Midbrain (tissue), 1 donor: ENCODE measurements around the gene YY2.
"Not testable (repeated sequence)": the region's sequence is repeated elsewhere in the genome, so short reads cannot be mapped to it uniquely, and the experiment has no call there.

Experiments used
- DNase-seq: peaks from one replicate; lab custom pipeline; 2025; lab: John Stamatoyannopoulos, UW

Gene YY2

DNA sequence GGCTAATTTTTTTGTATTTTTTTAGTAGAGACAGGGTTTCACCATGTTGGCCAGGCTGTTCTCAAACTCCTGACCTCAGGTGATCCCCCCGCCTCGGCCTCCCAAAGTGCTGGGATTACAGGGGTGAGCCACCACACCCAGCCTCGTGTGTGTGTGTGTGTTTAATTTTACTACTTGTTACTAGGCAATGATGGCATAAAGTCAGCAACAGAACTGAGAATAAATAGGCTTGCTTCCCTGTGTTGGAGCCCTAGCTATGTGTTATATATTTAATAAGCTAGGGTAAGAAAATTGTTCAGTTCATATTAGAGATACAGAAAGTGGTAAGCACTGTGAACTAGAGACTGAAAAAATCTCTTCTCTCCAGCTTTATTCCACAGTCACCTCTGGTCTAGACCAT, 18.4 kb downstream of the YY2 start:
- DNase-seq = not testable (repeated sequence)

DNA sequence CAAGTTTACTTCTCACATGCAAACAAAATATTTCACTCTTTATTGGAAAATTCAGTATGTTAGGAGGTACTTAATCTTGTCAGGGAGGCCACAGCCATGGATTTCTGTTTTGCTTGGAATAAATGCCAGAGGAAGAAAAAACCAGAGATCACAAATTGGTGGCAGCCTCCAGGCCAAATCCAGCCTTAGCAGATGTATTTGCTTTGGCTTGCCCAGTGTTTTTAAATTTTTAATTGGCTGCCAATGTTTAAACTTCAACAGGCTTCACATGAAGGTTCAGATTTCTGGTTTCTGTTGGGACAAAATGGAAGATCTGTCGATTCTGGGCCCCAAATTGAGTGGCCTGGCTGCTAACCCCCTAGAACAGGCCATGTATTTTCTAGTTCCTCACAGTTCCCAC, 19.2 kb downstream of the YY2 start:
- no peak for DNase-seq

DNA sequence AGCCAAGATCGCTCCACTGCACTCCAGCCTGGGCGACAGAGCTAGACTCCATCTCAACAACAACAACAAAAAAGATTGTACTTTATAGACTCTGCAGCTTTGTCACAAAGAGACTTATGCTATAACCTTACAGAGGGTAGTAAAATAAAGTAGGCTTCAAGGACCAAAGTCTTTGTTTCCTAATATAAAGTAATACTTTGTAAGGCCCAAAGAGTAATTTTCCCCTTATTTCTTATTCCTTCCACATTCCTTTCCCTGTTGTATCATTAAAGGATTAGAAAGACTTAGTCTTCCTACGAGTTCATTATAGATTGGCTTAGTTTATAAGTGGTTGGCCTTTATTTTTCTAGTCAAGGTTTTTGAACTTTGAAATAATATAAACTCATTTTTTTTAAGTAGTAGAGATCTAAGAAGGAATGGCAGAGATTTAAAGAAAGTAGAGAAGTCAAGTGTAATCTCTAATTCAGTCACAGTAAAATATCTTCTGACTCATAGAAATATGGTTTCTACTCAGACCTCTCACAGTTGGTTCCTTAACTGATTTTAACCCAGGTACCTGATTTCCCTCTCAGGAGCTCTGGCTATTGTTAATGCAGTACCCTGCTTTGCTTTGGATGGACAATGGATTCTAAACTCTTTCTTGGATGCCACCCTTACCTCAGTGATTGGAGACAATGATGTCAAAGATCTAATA, 26.2 kb downstream of the YY2 start:
- DNase-seq = no peak

DNA sequence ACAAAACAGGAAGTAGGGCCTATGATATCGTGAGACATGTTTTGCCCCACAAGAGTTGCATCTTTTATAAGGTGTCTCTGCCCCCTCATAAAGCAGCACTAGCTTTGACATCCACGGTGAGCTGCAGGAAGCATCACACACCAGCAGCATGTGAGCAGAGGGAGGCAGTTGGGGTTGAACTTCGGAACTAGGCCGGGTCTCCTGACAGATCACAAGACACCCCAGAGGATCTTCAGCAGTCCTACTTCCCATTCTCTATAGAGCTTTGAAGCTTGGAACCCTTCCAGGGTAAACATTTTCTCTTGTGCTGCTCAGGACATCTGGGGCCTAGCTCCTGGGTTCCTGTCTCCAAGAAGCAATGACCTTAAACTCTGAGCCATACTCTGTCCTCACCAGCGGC, 27.5 kb downstream of the YY2 start:
- DNase-seq = no peak

DNA sequence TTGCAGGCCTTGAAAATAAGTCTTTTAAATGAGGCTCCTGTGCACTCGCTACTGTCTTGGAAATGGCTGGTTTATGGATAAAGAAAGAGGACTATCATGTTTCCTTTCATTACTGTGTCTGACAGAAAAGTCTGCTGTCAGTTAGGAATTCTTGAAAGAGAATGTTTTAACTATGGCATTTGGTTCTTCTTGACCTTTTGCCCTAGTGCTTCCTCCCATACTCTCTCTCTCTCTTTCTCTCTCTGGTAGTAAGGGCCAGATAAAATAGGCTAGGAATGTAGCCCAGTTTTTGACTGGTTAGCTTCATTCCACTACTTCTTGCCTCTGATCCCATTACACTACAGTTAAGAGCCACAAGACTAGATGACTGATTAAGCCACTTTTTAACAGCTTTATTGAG, 29.8 kb downstream of the YY2 start:
- no peak for DNase-seq

DNA sequence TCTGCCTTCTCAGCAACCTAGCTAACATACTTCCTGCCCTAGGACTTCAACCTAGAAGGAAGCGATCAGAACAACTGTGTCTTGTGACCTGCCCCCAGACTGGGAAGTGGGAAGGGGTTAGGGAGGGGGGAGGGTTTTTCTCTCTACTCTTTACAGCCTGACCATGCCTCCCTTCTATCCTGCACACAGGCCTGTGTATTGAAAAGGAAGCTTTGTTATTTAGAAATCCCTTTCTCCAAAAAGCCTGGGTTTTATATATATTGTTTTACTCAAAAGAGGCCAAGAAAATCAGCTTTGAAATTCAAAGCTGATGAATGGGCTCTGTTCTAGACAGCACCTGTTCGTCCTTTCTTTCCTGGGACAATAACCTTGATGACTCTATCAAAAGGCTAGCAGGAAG, 49.5 kb downstream of the YY2 start:
- no peak for DNase-seq

DNA sequence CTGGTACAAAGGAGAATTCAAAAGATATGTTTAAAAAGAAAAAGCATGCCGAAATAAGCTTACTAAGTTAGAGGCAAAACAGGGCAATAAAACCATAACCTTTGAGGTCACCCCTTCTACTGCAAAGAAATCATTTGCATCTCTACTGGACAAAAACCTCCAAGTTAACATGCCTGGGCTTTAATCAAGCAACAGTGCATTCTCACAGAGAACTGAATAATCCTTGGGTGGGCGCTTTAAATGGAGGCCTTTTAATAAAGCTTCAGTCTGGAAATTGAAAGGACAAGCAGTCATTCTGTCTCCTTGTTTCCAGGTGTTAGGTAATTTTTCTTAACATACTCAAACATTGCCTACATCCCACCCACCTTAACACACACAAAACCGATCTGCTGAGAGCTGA, 50.2 kb downstream of the YY2 start:
- no peak for DNase-seq

DNA sequence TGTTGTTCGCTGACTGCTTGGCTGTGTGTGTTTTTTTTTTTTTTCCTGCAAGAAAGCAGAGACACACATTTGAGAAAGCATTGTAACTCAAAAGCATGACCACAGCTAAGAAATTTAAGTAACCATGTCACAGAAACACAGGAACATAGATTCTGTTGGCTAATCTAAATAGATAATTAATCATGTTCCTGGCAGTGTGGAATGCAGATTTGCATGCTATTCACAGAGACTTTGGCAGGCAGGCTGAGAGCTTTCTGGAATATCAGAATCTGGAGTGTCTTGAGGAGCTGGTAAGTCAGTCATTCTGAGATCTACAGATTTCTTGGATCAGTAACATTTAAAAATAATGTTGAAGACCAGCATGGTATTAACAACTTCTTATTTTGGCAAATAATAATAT, 51.5 kb downstream of the YY2 start:
- no peak for DNase-seq
